NCI-H146 treated with DMSO at 0.1 percent for 48 hours (cell line): ENCODE measurements around the gene WDR82.

ENCODE experiments used
- DNase-seq: peaks from one replicate; lab custom pipeline; 2025; ENCODE audit not compliant: unreplicated experiment; lab: John Stamatoyannopoulos, UW

The WDR82 gene

GRCh38 chr3:52308308-52308707 is 29.9 kb upstream of the WDR82 start:
- DNase-seq = no peak

GRCh38 chr3:52306978-52307377 is 28.5 kb upstream of the WDR82 start:
- DNase-seq = no peak

- DNase-seq = no peak
Measured at GRCh38 chr3:52305926-52306325, 27.5 kb upstream of the WDR82 start.

- DNase-seq = no peak
Measured at GRCh38 chr3:52303811-52304210, 25.4 kb upstream of the WDR82 start.

GRCh38 chr3:52302426-52303145 is 24.1 kb upstream of the WDR82 start:
- peak; percentile 60 for DNase-seq

GRCh38 chr3:52299879-52300611 is 21.6 kb upstream of the WDR82 start:
- no peak for DNase-seq

GRCh38 chr3:52299247-52299878 is 20.9 kb upstream of the WDR82 start:
- DNase-seq = no peak

- DNase-seq = no peak
Measured at GRCh38 chr3:52298149-52299098, 20.0 kb upstream of the WDR82 start.

- DNase-seq = no peak
Measured at GRCh38 chr3:52297242-52298148, 19.0 kb upstream of the WDR82 start.

- DNase-seq = no peak
Measured at GRCh38 chr3:52295671-52296208, 17.3 kb upstream of the WDR82 start.

GRCh38 chr3:52294320-52295150 is 16.1 kb upstream of the WDR82 start:
- no peak for DNase-seq

GRCh38 chr3:52293491-52294319 is 15.3 kb upstream of the WDR82 start:
- DNase-seq = no peak

GRCh38 chr3:52292247-52293065 is 14.0 kb upstream of the WDR82 start:
- DNase-seq = no peak

GRCh38 chr3:52291508-52292181 is 13.2 kb upstream of the WDR82 start:
- peak; percentile 1 for DNase-seq

- no peak for DNase-seq
Measured at GRCh38 chr3:52290596-52291507, 12.4 kb upstream of the WDR82 start.
